HCT116 (cell line): ENCODE data around the gene MAIP1. TPM values are rescaled to one million over a fixed set of nuclear protein-coding genes. Genes with fewer than 3 reads are reported as not detected.

Experiments
- ATAC-seq: fragments of 200-7000 bp; cut with Tn5 transposase; 2 replicates; pipeline ENCODE4 v1.9.1; 2020; ENCODE audit warnings: mild to moderate bottlenecking, moderate library complexity
- BruUV-seq: library from RNA; stranded (reverse); fragments of 400-500 nt; replicated peaks from 2 replicates; lab custom pipeline; 2021; lab: Mats Ljungman, UMichigan
- CTCF ChIA-PET: fragments of 300-600 bp; sonication (Branson Sonifier 250); formaldehyde crosslinking; loops from one replicate; lab custom pipeline; 2021; ENCODE audit warnings: antibody characterized with exemption; lab: Charles Lee
- POLR2A ChIA-PET: fragments of 300-600, 350-600 bp; sonication (Branson Sonifier 250); formaldehyde crosslinking; loops from one replicate; lab custom pipeline; 2021; ENCODE audit warnings: antibody characterized with exemption; lab: Charles Lee
- RAD21 ChIA-PET, 2 experiments: fragments of 300-600 bp; sonication (Branson Sonifier 250); formaldehyde crosslinking; loops; one replicate each; lab custom pipeline; 2023; ENCODE audit warnings: low total read pairs in 2 of 2; ENCODE audit not compliant: uncharacterized antibody in 2 of 2, unreplicated experiment in 2 of 2, low non-redundant PET in 1 of 2; lab: Charles Lee
- DNase-seq: peaks from one replicate; pipeline ENCODE4 v3.0.0-alpha.2; 2010; ENCODE audit warnings: low read depth, low spot score
- H2AFZ ChIP-seq: fragments of 200-600 bp; shearing (Covaris generic), sonication (generic); 2 replicates; pipeline ENCODE4 v1.6.1; 2017; ENCODE audit warnings: low read depth, mixed run types, mixed read lengths, antibody characterized with exemption, low read length; ENCODE audit not compliant: poor library complexity, severe bottlenecking
- H3K27ac ChIP-seq: 2 replicates; pipeline ENCODE4 v1.5.1; 2012; ENCODE audit warnings: low read depth, low read length
- H3K27me3 ChIP-seq: fragments of 200-600 bp; sonication (generic); 2 replicates; pipeline ENCODE4 v1.6.1; 2016; ENCODE audit warnings: mixed run types, low read length, mixed read lengths; ENCODE audit not compliant: insufficient read depth
- H3K36me3 ChIP-seq, 2 experiments: fragments of 200-500 bp in 1 of 2; fragments of 200-600 bp in 1 of 2; sonication (Bioruptor generic) in 1 of 2; sonication (generic) in 1 of 2; 2 replicates each; pipeline versions ENCODE4 v1.5.1 to v1.6.1; 2014 to 2016; ENCODE audit warnings: low read length in 2 of 2, inconsistent platforms in 1 of 2, mixed read lengths in 1 of 2, mixed run types in 1 of 2; ENCODE audit not compliant: insufficient read depth in 2 of 2, control insufficient read depth in 1 of 2
- H3K4me1 ChIP-seq, 2 experiments: fragments of 200-600 bp in 1 of 2; sonication (generic) in 1 of 2; 2 replicates each; pipeline versions ENCODE4 v1.5.1 to v1.6.1; 2012 to 2017; ENCODE audit warnings: low read length in 2 of 2, inconsistent platforms in 1 of 2, mild to moderate bottlenecking in 1 of 2, mixed read lengths in 1 of 2, mixed run types in 1 of 2, moderate library complexity in 1 of 2; ENCODE audit not compliant: insufficient read depth in 2 of 2, control insufficient read depth in 1 of 2
- H3K4me2 ChIP-seq: fragments of 200-600 bp; sonication (generic); 2 replicates; pipeline ENCODE4 v1.6.1; 2017; ENCODE audit warnings: mixed run types, low read length, mixed read lengths
- H3K4me3 ChIP-seq, 2 experiments: fragments of 200-600 bp in 1 of 2; sonication (generic) in 1 of 2; replicated peaks in 1 of 2; 2 replicates each; pipeline ENCODE4 v1.5.1; 2011 to 2016; ENCODE audit warnings: low read length in 2 of 2, control low read depth in 1 of 2, low read depth in 1 of 2, mild to moderate bottlenecking in 1 of 2, mixed read lengths in 1 of 2, mixed run types in 1 of 2
- H3K79me2 ChIP-seq: fragments of 200-600 bp; sonication (generic); 2 replicates; pipeline ENCODE4 v1.6.1; 2017; ENCODE audit warnings: mild to moderate bottlenecking, mixed run types, low read length, moderate library complexity, mixed read lengths; ENCODE audit not compliant: insufficient read depth
- H3K9ac ChIP-seq: fragments of 200-600 bp; sonication (generic); 2 replicates; pipeline ENCODE4 v1.6.1; 2016; ENCODE audit warnings: low read length, mixed read lengths
- H3K9me2 ChIP-seq: fragments of 200-600 bp; sonication (generic), shearing (Covaris generic); 2 replicates; pipeline ENCODE4 v1.6.1; 2017; ENCODE audit warnings: mixed run types, mild to moderate bottlenecking, moderate library complexity; ENCODE audit not compliant: insufficient read depth
- H3K9me3 ChIP-seq, 2 experiments: fragments of 200-500 bp in 1 of 2; fragments of 200-600 bp in 1 of 2; sonication (Bioruptor generic) in 1 of 2; sonication (generic) in 1 of 2; 2 replicates each; pipeline ENCODE4 v1.6.1; 2014 to 2017; ENCODE audit warnings: low read length in 2 of 2, mixed read lengths in 2 of 2, inconsistent platforms in 1 of 2, low read depth in 1 of 2, mild to moderate bottlenecking in 1 of 2, mixed run types in 1 of 2, moderate library complexity in 1 of 2; ENCODE audit not compliant: control insufficient read depth in 1 of 2, insufficient read depth in 1 of 2
- H4K20me1 ChIP-seq: fragments of 200-600 bp; sonication (generic), shearing (Covaris generic); 2 replicates; pipeline ENCODE4 v1.6.1; 2017; ENCODE audit warnings: mixed run types, mild to moderate bottlenecking, moderate library complexity; ENCODE audit not compliant: insufficient read depth
- CEBPB ChIP-seq: IDR thresholded peaks from 2 replicates; pipeline ENCODE4 v1.6.1; 2012; ENCODE audit warnings: low read depth
- EZH2 ChIP-seq: fragments of 200-600 bp; sonication (generic); IDR thresholded peaks from 2 replicates; pipeline ENCODE4 v1.6.1; 2017; ENCODE audit warnings: antibody characterized with exemption, mixed run types
- JUND ChIP-seq: IDR thresholded peaks from 2 replicates; pipeline ENCODE4 v1.6.1; 2012
- POLR2A ChIP-seq: IDR thresholded peaks from 2 replicates; pipeline ENCODE4 v1.7.0; 2011; ENCODE audit warnings: borderline replicate concordance; ENCODE audit not compliant: insufficient read depth, insufficient read length; ENCODE audit errors: extremely low read depth
- POLR2AphosphoS5 ChIP-seq: IDR thresholded peaks from 2 replicates; pipeline ENCODE4 v1.6.1; 2011; ENCODE audit warnings: mild to moderate bottlenecking, low read depth, low read length, moderate library complexity
- TCF7L2 ChIP-seq: IDR thresholded peaks from 2 replicates; pipeline ENCODE4 v1.7.0; 2011; ENCODE audit warnings: borderline replicate concordance, inconsistent platforms; ENCODE audit not compliant: insufficient read depth, insufficient read length; ENCODE audit errors: extremely low read depth
- intact Hi-C: fragments of 100-400 bp; cut with micrococcal nuclease; formaldehyde crosslinking; loops from 2 replicates; pipeline ENCODE4 v1.10.0; 2022
- total RNA-seq: library from RNA; stranded (reverse); gene quantifications from one replicate; pipeline ENCODE4 v1.2.1, GENCODE V29; 2021; ENCODE audit not compliant: unreplicated experiment
- TF ChIP-seq, protein P1 (sequence below): IDR thresholded peaks from 2 replicates; pipeline ENCODE4 v1.6.1; 2011; ENCODE audit warnings: mild to moderate bottlenecking, low read length, moderate library complexity; ENCODE audit not compliant: insufficient replicate concordance; ENCODE audit errors: extremely low read depth
- TF ChIP-seq, protein P2 (sequence below): IDR thresholded peaks from 2 replicates; pipeline ENCODE4 v1.6.1; 2012

MAIP1 gene
- total RNA-seq, 1 experiment from 2014 or later = 32.5 TPM

DNA sequence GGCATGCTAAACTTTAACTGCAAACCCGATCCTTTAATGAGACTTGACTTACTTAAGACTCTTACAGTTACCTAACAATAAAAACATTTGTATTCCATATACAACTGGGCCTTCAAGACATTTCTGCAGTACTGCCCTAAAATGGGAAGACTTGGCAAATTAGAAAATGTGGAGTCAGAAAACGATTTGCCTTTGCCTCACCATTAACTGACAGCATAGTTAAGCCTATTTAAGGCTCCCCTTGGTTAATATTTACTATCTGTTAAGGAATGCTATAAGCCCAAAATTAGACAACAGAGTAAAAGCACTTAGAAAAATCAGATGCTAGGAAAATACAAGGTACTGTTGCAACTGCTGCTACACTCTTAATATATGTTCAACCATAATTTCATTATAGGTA, 18.8 kb upstream of the MAIP1 start:
- H3K4me3 ChIP-seq = no peak overlapping the region
- peaks cover 5% of the 10 kb centered on the region; the same call in 1 of the 2 replicates for H4K20me1 ChIP-seq
- DNase-seq (no peak), ATAC-seq (no peak)
- H3K27ac ChIP-seq = no peak overlapping the region
- RAD21 ChIA-PET = no interaction called here
- no peak overlapping the region for H2AFZ ChIP-seq
- TF ChIP-seq JUND = no peak
- TF ChIP-seq, protein P1, sequence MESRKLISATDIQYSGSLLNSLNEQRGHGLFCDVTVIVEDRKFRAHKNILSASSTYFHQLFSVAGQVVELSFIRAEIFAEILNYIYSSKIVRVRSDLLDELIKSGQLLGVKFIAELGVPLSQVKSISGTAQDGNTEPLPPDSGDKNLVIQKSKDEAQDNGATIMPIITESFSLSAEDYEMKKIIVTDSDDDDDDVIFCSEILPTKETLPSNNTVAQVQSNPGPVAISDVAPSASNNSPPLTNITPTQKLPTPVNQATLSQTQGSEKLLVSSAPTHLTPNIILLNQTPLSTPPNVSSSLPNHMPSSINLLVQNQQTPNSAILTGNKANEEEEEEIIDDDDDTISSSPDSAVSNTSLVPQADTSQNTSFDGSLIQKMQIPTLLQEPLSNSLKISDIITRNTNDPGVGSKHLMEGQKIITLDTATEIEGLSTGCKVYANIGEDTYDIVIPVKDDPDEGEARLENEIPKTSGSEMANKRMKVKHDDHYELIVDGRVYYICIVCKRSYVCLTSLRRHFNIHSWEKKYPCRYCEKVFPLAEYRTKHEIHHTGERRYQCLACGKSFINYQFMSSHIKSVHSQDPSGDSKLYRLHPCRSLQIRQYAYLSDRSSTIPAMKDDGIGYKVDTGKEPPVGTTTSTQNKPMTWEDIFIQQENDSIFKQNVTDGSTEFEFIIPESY = no peak
- no peak for TF ChIP-seq TCF7L2
- no peak for TF ChIP-seq CEBPB
- TF ChIP-seq, protein P2, sequence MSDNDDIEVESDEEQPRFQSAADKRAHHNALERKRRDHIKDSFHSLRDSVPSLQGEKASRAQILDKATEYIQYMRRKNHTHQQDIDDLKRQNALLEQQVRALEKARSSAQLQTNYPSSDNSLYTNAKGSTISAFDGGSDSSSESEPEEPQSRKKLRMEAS = no peak
- TF ChIP-seq EZH2 = no peak
- TF ChIP-seq POLR2AphosphoS5 = no peak
- TF ChIP-seq POLR2A = no peak
- no peaks in the 10 kb centered on the region for H3K27me3 ChIP-seq
- peaks cover 36% of the 10 kb centered on the region for H3K79me2 ChIP-seq
- BruUV-seq = no TSS peak
- no peak overlapping the region for H3K4me2 ChIP-seq
- peaks cover 9 to 12% of the 10 kb centered on the region in 2 experiments; a peak in 3 of 4 replicates for H3K4me1 ChIP-seq
- H3K9ac ChIP-seq = no peak overlapping the region
- H3K9me2 ChIP-seq = no peaks in the 10 kb centered on the region
- intact Hi-C loops = no loop called here
- CTCF ChIA-PET = no interaction called here
- H3K9me3 ChIP-seq = no peaks in the 10 kb centered on the region
- peaks cover 12 to 18% of the 10 kb centered on the region in 2 experiments for H3K36me3 ChIP-seq
- POLR2A ChIA-PET = no interaction called here
